Measurements from ENCODE around the gene GRSF1.
"Not testable (repeated sequence)": the region's sequence is repeated elsewhere in the genome, so short reads cannot be mapped to it uniquely, and the experiment has no call there.

The GRSF1 gene

DNA sequence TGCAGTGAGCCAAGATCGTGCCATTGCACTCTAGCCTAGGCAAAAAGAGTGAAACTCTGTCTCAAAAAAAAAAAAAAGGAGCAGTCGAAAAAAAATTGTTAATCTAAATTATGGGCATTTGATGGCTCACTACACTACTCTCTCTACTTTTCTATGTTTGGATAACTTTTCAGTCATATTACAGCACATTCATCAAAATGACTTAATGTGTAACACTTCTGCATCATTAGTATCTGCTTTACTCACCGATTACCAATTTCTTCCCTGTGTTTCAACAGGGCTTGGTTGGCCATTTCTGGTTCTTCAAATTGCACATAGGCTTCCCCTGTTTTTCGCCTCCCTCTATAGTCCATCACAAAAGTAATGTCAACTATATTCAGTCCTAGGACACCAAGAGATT is 8.4 kb downstream of the GRSF1 start:
- no peak for DNase-seq

DNA sequence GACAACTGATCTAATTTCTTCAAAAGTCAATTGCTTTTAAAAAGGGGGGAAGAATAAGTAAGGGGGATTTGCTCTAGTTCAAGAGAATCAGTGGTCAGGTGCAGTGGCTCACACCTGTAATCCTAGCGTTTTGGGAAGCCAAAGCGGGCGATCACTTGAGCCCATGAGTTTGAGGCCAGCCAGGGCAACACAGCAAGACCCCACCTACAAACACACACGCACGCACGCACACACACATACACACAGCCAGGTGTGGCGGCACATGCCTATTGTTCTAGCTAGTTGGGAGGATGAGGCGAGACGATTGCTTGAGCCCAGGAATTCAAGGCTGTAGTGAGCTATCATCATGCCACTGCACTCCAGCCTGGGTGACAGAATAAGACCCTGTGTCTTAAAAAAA is 9.6 kb downstream of the GRSF1 start:
- no peak for DNase-seq

DNA sequence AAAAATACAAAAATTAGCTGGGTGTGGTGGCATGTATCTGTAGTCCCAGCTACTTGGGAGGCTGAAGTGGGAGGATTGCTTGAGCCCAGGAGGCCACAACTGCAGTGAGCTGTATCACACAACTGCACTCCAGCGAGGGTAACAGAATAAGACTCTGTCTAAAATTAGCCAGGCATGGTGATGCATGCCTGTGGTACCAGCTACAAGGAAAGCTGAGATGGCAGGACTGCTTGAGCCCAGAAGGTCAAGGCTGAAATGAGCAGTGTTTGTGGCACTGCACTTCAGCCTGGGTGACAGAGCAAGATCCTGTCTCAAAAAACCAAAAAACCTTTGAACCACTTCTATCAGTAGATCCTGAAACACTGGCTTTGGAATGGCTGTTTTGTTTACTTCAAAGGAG is 10.2 kb downstream of the GRSF1 start:
- DNase-seq, result no peak

DNA sequence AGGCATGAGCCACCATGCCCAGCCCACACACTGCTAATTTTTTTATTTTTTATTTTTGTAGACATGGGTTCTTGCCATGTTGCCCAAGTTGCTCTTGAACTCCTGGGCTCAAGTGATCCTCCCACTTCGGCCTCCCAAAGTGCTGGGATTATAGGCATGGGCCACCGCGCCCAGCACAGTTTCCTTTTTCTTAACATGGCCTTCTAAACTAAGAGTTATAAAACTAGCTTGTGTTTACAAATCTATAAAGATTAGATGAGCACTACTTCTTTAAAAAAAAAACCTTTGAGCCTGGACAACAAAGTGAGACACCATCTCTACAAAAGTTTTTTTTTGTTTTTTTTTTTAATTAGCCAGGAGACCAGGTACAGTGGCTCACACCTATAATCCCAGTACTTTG is 10.7 kb downstream of the GRSF1 start:
- DNase-seq, result no peak

DNA sequence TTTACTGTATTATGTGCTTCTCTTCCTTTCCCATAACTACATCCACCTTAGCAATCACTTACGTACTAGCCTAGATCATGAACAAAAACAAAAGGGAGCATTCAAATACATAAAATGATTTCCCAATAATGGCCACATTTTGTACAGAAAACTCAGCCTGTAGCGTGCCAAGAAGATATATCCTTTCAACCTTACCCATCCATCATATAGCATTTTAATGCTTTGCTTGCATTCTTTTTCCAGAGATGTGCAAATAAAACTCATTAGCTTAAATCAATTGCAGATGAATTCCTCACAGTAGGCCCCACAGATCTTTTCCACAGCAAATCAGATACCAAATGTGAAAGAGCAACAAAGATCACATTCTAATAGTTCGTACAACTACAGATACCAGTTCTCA is 20.8 kb downstream of the GRSF1 start:
- DNase-seq, result no peak

DNA sequence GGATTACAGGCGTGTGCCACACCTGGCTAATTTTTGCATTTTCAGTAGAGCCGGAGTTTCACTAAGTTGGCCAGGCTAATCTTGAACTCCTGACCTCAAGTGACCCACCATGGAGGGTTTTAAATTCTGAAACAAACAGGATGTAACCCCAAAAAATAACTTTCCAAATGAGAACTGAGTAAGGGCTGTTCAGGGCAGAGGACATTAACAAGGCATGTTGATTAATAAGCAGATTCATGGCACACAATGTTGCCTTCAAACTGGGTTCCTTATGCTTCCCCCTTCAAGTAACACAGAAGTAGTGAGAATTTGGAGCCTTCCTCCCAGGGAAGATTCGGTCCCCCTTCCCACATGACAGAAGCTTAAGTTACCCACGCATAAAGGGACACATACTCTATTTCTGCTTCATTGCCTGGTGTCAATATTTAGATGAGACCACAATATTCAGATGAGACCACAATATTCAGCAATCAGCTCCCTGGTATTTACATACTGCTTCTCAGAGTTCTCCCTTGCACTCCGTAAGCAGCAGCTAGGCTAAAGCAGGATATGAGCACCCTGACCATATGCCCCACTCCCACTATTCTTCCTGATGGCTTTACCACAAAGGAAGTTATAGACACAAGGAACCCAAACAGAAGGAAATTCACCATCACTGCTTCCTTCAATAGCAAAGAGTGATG is 21.4 kb downstream of the GRSF1 start:
- DNase-seq, result no peak

DNA sequence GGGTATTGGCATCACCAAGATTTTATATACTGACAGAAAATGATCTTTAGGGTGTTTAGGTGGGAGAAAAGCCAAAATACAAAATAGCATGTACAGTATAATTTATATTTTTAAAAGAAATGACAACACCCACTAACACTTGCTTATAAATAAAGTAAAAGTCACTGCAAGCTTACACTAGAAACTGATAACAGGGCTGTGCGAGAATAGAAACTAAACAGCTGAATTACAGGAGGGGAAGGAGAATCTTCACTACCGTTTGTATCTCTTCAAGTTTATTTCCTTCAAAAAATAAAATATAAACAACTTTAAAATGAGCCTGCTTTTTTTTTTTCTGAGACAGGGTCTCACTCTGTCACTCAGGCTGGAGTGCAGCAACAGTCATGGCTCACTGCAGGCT is 22.8 kb downstream of the GRSF1 start:
- no peak for DNase-seq

DNA sequence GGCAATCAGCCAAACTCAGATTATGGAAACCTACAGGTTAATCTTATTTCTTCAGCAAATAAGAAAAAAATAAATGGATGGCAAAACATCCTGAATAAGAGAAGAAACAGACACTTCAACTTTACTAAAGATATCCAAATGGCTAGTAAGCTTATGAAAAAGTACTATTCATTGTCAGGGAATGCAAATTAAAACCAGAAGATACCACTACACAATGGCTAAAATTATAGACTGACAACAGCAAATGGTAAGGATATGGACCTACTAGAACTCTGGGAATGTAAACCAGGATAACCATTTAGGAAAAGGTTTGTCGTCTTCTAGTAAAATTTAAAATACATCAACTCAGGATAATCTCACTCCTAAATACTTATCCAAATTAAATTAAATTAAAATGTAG is 24.3 kb downstream of the GRSF1 start:
- no peak for DNase-seq

DNA sequence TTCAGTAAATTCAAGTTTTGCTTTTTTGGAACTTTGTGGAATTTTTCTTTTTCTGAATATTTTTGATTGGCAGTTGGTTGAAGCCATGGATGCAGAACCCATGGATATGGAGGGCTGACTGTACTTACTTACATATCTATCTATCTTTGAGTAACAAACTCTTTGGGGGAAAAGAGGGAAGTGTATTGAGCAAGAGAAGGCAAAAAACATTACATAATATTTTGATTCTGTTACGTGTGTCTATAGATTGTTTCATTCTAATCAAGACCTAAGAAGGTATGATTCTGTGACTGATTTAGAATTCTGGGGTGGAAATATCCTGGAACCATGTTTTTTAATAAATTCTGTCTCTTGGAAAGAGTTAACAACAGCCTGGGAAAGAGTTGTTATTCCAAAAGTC is 31.5 kb downstream of the GRSF1 start:
- DNase-seq, result no peak

DNA sequence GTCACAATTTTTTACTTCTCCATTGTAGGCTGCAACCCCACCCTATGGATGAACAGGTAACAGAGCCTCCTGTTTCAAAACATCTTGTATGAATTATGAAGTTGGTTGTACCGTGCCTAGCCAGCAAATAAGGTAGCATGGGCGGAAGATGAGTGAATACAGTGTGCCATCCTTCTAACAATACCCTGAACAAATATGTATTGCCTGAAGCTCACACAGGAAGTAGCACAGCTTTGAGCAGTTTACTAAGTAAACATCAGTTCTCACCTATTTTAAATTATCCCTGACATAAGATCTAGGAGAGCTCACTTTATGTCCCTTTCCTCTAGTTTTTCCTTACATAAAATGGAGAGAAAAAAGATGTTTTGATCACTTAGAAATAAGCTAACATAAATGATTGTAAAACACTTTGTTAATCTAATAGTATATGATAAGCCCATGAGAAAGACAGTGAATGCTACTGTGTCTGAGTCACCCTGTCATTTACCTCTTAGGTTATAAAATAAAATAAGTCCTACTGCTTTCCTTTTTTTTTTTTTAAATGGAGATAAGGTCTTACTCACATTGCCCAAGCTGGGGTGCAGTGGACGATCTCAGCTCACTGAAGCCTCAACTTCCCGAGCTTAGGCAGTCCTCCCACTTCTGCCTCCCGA is 36.6 kb downstream of the GRSF1 start:
- DNase-seq, result no peak

DNA sequence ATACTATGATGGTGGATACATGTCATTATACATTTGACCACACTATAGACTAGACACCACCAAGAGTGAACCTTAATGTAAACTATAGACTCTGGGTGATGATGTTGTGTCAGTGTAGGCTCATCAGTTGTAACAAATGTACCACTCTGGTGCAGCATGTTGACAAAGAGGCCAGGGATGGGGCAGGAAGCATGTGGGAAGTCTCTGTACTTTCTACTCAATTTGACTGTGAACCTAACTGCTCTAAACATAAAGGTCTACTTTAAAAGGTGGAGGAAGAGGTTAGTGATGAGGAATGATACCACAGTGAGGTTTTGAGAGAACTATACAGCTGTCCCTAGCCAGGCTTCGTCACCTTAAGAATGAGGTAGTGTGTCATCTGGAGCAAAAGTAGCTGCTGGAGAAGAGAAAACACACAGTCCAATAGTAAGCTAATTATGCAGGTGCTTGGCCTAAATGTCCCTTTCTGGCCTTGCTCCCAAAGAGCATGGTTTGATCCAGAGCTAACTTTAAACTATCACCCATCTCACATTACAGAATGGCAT is 38.4 kb downstream of the GRSF1 start:
- no peak for DNase-seq

DNA sequence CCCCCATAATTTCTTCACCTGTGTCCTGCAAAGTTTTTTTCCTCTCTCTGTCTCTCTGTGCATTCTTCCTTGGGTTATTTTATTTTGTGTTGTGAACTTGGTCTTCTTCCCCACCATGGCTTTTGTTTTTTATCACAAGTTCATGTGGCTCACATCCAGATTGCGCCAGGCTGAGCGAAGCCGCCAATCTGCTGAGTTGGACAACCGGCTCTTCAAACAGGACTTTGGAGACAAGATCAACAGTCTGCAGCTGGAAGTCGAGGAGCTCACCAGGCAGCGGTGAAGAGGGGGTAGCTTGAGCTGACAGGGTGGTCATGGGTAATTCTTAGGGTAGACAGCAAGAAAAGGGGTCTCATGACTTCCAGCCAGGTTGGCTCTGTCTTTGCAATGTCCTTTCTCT is 46.1 kb downstream of the GRSF1 start:
- no peak for DNase-seq

DNA sequence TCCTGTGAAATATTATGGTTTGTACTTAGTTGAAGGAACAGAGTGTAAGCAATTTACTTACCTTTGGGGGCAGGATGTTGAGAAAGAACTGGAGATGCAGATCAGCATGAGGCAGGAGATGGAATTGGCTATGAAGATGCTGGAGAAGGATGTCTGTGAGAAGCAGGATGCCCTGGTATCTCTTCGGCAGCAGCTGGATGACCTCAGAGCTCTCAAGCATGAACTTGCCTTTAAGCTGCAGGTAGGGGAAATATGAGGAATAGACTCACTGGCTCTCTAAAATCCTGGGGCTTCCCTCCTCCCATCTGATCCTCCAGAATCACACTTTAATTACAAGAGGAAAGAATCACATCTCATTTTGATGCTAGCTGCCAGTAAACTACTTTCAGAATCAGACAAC is 51.0 kb downstream of the GRSF1 start:
- no peak for DNase-seq

DNA sequence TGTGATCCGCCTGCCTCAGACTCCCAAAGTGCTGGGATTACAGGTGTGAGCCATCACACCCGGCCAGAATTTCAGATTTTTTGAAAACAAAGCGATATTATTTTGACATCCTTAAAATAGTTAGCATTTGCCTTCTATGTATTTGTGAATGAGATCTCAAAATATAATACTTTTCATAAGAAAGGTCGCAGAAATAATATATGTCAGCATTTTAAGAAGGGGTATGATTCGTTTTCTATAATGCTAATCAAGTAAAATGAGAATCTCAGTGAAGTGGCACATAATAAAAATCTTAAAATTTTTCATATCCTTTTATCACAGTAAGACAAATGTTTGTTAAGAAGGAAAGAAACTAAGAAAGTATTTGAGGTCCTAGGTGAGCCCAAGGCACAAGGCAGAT is 52.2 kb downstream of the GRSF1 start:
- DNase-seq, result no peak

DNA sequence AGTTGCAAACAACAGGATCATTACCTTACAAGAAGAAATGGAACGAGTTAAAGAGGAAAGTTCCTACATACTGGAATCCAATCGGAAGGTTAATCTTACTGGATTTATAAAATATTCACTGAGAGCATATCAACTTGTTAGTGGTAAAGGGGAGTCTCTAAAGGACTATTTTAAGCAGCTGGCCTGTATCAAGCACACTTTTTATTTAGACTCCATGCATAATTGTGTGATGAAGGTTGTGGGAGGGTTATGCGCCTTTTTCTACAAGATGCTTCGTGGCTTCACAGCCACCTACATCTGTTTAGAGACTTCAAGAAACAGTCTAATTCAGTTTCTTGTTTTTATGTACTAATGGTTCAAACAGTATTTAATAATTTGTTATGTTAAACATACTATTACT is 56.6 kb downstream of the GRSF1 start:
- DNase-seq, result no peak

DNA sequence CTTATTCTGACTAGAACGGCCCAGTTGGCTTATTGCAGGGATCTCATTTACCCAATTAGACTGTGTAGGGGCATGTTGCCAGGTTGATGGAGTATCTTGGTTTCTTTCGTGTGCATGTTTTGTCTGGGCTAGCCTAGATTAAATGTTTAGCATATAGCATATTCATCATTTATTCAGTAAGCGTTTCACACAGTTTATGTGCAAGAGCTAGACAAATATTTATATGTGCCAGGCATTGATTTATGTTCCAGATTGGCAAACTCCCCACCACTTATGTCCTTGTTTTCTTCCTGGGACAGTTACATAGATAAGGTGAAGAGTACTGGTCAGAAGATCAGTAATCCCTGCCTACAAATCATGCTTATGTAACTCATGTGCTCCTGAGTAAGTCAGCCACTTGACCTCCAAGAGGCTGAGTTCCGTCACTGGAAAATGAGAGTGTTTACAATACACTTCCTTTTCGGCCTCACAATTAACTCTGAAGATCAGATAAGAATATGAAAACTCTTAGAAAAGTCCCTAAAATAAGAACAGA is 60.7 kb downstream of the GRSF1 start:
- no peak for DNase-seq

DNA sequence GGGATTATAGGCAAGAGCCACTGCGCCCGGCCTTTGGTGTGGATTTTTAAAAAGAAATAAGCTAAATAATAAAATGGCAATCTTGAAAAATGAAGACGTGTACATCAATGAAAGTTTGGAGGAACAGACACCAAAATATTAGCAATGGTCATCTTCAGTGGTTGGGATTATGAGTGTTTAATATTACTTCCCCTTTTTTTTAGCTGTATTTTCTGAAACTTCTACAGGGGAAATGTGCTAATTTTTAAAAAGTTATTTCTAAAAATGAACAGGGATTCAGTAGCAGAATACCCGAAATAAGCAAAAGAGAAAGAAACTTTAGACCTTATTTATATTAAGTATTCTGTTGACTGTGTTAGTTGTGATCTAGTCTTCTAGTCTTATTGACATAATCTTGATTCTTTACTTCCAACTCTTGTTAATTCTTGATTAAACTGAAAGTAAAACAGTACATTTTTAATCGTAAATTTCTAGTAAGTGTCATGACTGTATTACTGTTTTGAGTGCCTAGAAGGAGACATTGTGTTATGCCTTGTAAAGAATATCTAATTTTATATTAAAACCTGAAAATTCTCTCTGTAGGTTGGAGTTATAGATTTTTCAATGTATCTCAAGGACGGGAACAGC is 66.6 kb downstream of the GRSF1 start:
- DNase-seq, result no peak

DNA sequence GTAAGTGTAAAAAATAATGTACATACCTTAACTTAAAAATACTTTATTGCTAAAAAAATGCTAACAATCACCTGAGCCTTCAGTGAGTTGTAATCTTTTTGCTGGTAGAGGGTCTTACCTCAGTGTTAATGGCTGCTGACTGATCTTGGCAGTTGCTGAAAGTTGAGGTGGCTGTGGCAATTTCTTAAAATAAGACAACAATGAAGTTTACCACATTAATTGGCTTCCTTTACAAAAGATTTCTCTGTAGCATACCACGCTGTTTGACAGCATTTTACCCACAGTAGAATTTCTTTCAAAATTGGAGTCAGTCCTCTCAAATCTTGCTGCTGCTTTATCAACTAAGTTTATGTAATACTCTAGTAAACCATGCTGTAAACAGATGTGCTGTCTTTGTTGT is 70.3 kb downstream of the GRSF1 start:
- not testable (repeated sequence) for DNase-seq

DNA sequence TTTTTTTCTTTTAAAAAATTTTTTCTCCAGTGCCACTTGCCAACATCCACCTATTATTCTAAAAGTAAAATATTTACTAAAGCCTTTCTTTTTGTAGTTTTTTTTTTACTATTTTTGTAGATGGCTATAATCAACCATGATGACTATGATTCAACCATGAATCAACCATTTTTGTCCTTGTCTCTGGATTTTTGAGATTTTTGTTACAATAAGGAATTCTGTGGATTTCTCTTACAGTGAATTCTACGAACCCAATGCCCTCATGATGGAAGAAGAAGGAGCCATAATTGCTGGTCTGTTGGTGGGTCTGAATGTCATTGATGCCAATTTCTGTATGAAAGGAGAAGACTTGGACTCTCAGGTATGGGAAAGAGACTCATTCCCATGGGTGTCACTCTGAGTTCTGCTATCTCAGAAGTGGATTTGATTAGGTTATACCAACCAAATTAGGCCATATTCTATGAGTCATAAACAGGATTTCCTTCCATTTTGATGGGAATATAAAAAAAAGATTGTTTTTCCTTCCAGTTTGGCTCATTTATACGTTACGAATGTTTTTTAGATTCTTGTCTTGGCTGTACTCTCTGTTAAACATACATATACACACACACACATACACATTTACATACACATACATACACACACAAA is 71.3 kb downstream of the GRSF1 start:
- DNase-seq, result no peak
